CD4-positive, alpha-beta T cell treated with Interleukin-6 at 100 ng/mL for 8 hours (primary cell): ENCODE data around the gene RTEL1.
A peak's percentile ranks its signal among the peaks of the same experiment; 100 is the strongest.
"Not testable (repeated sequence)": the region's sequence is repeated elsewhere in the genome, so short reads cannot be mapped to it uniquely, and the experiment has no call there.

Experiments
- DNase-seq: peaks from one replicate; pipeline ENCODE4 v3.0.0-alpha.2; 2020; ENCODE audit warnings: mixed read lengths, low spot score

RTEL1 gene

GRCh38 chr20:63730189-63730733, 72.1 kb downstream of the RTEL1 start:
- not testable (repeated sequence) for DNase-seq

GRCh38 chr20:63731410-63731809, 73.3 kb downstream of the RTEL1 start:
- no peak for DNase-seq

- DNase-seq: no peak
Measured at GRCh38 chr20:63732118-63733095, 74.3 kb downstream of the RTEL1 start.

- no peak for DNase-seq
Measured at GRCh38 chr20:63733117-63733516, 75.0 kb downstream of the RTEL1 start.

GRCh38 chr20:63733579-63734081, 75.5 kb downstream of the RTEL1 start:
- no peak for DNase-seq

- DNase-seq: no peak
Measured at GRCh38 chr20:63734111-63734945, 76.2 kb downstream of the RTEL1 start.

GRCh38 chr20:63734946-63735858, 77.1 kb downstream of the RTEL1 start:
- DNase-seq: no peak

GRCh38 chr20:63735859-63736718, 78.0 kb downstream of the RTEL1 start, which contains the start of gene LIME1:
Gene LIME1, plus strand, starts transcription at chr20:63736664. Its CDS starts 886 bp downstream, at chr20:63737550.
- peak; percentile 84 for DNase-seq

- peak; percentile 60 for DNase-seq
Measured at GRCh38 chr20:63736893-63737694, 79.0 kb downstream of the RTEL1 start.

- no peak for DNase-seq
Measured at GRCh38 chr20:63737695-63737944, 79.5 kb downstream of the RTEL1 start.

GRCh38 chr20:63737945-63738686, 80.0 kb downstream of the RTEL1 start:
- peak; percentile 47 for DNase-seq

GRCh38 chr20:63738687-63739129, 80.6 kb downstream of the RTEL1 start:
- no peak for DNase-seq

- peak; percentile 70 for DNase-seq
Measured at GRCh38 chr20:63739130-63740069, 81.3 kb downstream of the RTEL1 start, which contains the start of gene SLC2A4RG. Gene SLC2A4RG, plus strand, starts transcription at chr20:63739776. Its CDS starts 137 bp downstream, at chr20:63739913.

- DNase-seq: peak; percentile 58
Measured at GRCh38 chr20:63740070-63740626, 82.0 kb downstream of the RTEL1 start.

GRCh38 chr20:63740627-63741353, 82.7 kb downstream of the RTEL1 start:
- no peak for DNase-seq

- no peak for DNase-seq
Measured at GRCh38 chr20:63741354-63741675, 83.2 kb downstream of the RTEL1 start.
